ENCODE measurements around the gene ANGPTL4.
"Not testable (repeated sequence)": the region's sequence is repeated elsewhere in the genome, so short reads cannot be mapped to it uniquely, and the experiment has no call there.

The ANGPTL4 gene

GRCh38 chr19:8403820-8404109, 39.8 kb downstream of the ANGPTL4 start:
- no peak overlapping the region for H3K4me3 ChIP-seq (ENCODE audit: low read depth, low read length)
- no peak for TF ChIP-seq CTCF (IDR thresholded peaks at IDR 0.05; ENCODE audit: low read depth, low read length, missing control alignments)
- DNase-seq (ENCODE audit: low read depth), result no peak

GRCh38 chr19:8404391-8405151, 40.6 kb downstream of the ANGPTL4 start:
- no peak for DNase-seq (ENCODE audit: low read depth)
- H3K4me3 ChIP-seq (ENCODE audit: low read depth, low read length), result no peak overlapping the region
- no peak for TF ChIP-seq CTCF (IDR thresholded peaks at IDR 0.05; ENCODE audit: low read depth, low read length, missing control alignments)

GRCh38 chr19:8410718-8411117, 46.8 kb downstream of the ANGPTL4 start:
- H3K4me3 ChIP-seq (ENCODE audit: low read depth, low read length); DNase-seq (ENCODE audit: low read depth): not testable (repeated sequence)

- DNase-seq (ENCODE audit: low read depth), result peak; percentile 87
- TF ChIP-seq CTCF (IDR thresholded peaks at IDR 0.05; ENCODE audit: low read depth, low read length, missing control alignments), result peak; percentile 55
- peak within 1 kb of the TSS; percentile 93 for H3K4me3 ChIP-seq (ENCODE audit: low read depth, low read length)
These were observed 49.1 kb downstream of the ANGPTL4 start, which contains the start of gene MARCHF2 for GRCh38 chr19:8412783-8413628. MARCHF2 (plus strand) TSS chr19:8413305; CDS start chr19:8421841, 8,536 bp downstream.

GRCh38 chr19:8413629-8413995, 49.7 kb downstream of the ANGPTL4 start:
- no peak for DNase-seq (ENCODE audit: low read depth)
- peak overlapping the region; percentile 93 for H3K4me3 ChIP-seq (ENCODE audit: low read depth, low read length)
- no peak for TF ChIP-seq CTCF (IDR thresholded peaks at IDR 0.05; ENCODE audit: low read depth, low read length, missing control alignments)

GRCh38 chr19:8416796-8417195, 52.8 kb downstream of the ANGPTL4 start:
- no peak overlapping the region for H3K4me3 ChIP-seq (ENCODE audit: low read depth, low read length)
- no peak for DNase-seq (ENCODE audit: low read depth)
- no peak for TF ChIP-seq CTCF (IDR thresholded peaks at IDR 0.05; ENCODE audit: low read depth, low read length, missing control alignments)

- TF ChIP-seq CTCF (IDR thresholded peaks at IDR 0.05; ENCODE audit: low read depth, low read length, missing control alignments), result no peak
- no peak overlapping the region for H3K4me3 ChIP-seq (ENCODE audit: low read depth, low read length)
- no peak for DNase-seq (ENCODE audit: low read depth)
These were observed 57.8 kb downstream of the ANGPTL4 start for GRCh38 chr19:8421484-8422461.
